Measurements from ENCODE around the gene GNL1. TPM values are rescaled to one million over a fixed set of nuclear protein-coding genes. Genes with fewer than 3 reads are reported as not detected.

GNL1 gene
- total and polyA plus RNA-seq, 2 donors (not counting 1 experiment from before 2014, with no cell fraction given), result 36.0 to 107 TPM

DNA sequence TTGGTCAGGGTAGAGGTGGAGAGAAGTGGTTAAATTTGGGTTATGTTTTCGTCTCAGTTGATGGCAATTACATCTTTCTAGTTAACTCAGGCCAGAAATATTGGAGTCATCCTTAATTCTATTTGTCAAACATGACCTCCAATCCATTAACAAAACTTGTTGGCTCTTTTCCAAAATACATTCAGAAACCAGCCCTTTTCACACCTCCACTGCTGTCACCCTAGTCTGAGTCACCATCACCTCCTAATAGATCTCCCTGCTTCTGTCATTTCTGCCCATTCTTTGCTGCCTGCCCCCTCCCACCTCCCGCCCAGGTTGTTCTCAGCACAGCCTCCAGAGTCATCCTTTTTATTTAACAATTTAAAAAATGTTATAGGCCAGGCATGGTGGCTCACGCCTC lies 12.0 kb upstream of the GNL1 start:
- Histone ChIP-seq H3K27me3 (replicated peaks in 1 of 4; ENCODE audit: control extremely low read depth in 1 of 4, control insufficient read depth in 3 of 4, insufficient read depth in 4 of 4, low read length in 3 of 4) (no peaks in the 10 kb centered on the region), H3K36me3 (replicated peaks in 1 of 2; ENCODE audit: control extremely low read depth in 1 of 2, control insufficient read depth in 1 of 2, extremely low read depth in 1 of 2, insufficient read depth in 2 of 2, low read length in 1 of 2) (no peaks in the 10 kb centered on the region), H3K4me1 (ENCODE audit: control insufficient read depth in 2 of 2, insufficient read depth in 2 of 2, low read length in 2 of 2) (peaks cover 21 to 26% of the 10 kb centered on the region in 2 donors), H4K20me1 (ENCODE audit: control insufficient read depth, insufficient read depth, low read length, poor library complexity, severe bottlenecking) (peaks cover 15% of the 10 kb centered on the region), H3K9me3 (ENCODE audit: control extremely low read depth in 1 of 3, control insufficient read depth in 2 of 3, insufficient read depth in 1 of 3, low read length in 2 of 3) (no peaks in the 10 kb centered on the region), H3K4me3 (ENCODE audit: control extremely low read depth in 1 of 5, extremely low read depth in 1 of 5, insufficient read depth in 1 of 5, low read depth in 2 of 5, low read length in 4 of 5) (no peak overlapping the region), H3K9ac (ENCODE audit: low read length) (no peak overlapping the region), H2AFZ (ENCODE audit: insufficient read depth, low read depth, low read length, poor library complexity, severe bottlenecking) (no peak overlapping the region), H3K79me2 (ENCODE audit: control insufficient read depth, insufficient read depth, low read length) (peaks cover 43% of the 10 kb centered on the region), H3K4me2 (replicated peaks; ENCODE audit: low read depth, low read length, poor library complexity, severe bottlenecking) (no peak overlapping the region), H3K27ac (ENCODE audit: low read length in 2 of 2) (no peak overlapping the region)
- TF ChIP-seq, protein P1, sequence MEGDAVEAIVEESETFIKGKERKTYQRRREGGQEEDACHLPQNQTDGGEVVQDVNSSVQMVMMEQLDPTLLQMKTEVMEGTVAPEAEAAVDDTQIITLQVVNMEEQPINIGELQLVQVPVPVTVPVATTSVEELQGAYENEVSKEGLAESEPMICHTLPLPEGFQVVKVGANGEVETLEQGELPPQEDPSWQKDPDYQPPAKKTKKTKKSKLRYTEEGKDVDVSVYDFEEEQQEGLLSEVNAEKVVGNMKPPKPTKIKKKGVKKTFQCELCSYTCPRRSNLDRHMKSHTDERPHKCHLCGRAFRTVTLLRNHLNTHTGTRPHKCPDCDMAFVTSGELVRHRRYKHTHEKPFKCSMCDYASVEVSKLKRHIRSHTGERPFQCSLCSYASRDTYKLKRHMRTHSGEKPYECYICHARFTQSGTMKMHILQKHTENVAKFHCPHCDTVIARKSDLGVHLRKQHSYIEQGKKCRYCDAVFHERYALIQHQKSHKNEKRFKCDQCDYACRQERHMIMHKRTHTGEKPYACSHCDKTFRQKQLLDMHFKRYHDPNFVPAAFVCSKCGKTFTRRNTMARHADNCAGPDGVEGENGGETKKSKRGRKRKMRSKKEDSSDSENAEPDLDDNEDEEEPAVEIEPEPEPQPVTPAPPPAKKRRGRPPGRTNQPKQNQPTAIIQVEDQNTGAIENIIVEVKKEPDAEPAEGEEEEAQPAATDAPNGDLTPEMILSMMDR (IDR thresholded peaks at IDR 0.05), result no peak
- TF ChIP-seq EZH2 (IDR thresholded peaks at IDR 0.05; ENCODE audit: borderline replicate concordance, insufficient read depth, low read depth, low read length, poor library complexity, severe bottlenecking), result no peak
- no peaks in the 10 kb centered on the region for H3K27me3 Mint-ChIP-seq
- no peak overlapping the region for H3K27ac Mint-ChIP-seq
- intact Hi-C loops (cut with micrococcal nuclease), result no loop called here
- 100% methylated on average over 2 of the region's 3 CpGs for WGBS (ENCODE audit: insufficient coverage)
- no peak for ATAC-seq (ENCODE audit: low read depth)
- ChIA-PET CTCF (no interaction called here), POLR2A (no interaction called here)
- DNase-seq, result no peak
- H3K9me3 Mint-ChIP-seq (ENCODE audit: insufficient read depth), result no peaks in the 10 kb centered on the region
- H3K4me1 Mint-ChIP-seq, result peaks cover 37% of the 10 kb centered on the region
- H3K4me3 Mint-ChIP-seq, result no peak overlapping the region

DNA sequence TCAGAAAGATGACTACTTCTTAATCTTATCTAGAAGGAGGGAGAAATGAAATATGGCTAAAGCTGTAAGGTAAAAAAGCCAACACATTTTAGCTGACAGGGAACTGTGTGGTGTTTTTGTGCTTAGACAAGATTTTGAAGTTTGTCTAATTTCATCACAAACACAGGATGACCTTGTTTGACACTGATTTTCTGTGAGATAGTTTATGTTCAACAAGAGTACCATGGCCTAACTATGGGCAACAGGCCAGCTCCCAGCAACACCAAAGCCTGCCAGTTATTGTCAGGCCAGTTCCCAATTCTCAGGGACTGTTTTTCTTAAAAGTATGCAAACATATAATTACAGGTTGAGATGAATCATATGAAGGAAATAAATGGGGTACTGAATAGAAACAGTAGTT lies 9.5 kb upstream of the GNL1 start:
- Mint-ChIP-seq H3K4me3 (no peak overlapping the region), H3K27me3 (no peaks in the 10 kb centered on the region), H3K27ac (no peak overlapping the region), H3K9me3 (ENCODE audit: insufficient read depth) (no peaks in the 10 kb centered on the region), H3K4me1 (peaks cover 14% of the 10 kb centered on the region)
- Histone ChIP-seq H3K4me3 (ENCODE audit: control extremely low read depth in 1 of 5, extremely low read depth in 1 of 5, insufficient read depth in 1 of 5, low read depth in 2 of 5, low read length in 4 of 5) (no peak overlapping the region), H3K4me1 (ENCODE audit: control insufficient read depth in 2 of 2, insufficient read depth in 2 of 2, low read length in 2 of 2) (peaks cover 6 to 9% of the 10 kb centered on the region in 2 donors), H3K79me2 (ENCODE audit: control insufficient read depth, insufficient read depth, low read length) (peaks cover 33% of the 10 kb centered on the region), H4K20me1 (ENCODE audit: control insufficient read depth, insufficient read depth, low read length, poor library complexity, severe bottlenecking) (no peaks in the 10 kb centered on the region), H3K4me2 (replicated peaks; ENCODE audit: low read depth, low read length, poor library complexity, severe bottlenecking) (no peak overlapping the region), H3K27ac (ENCODE audit: low read length in 2 of 2) (no peak overlapping the region), H3K27me3 (replicated peaks in 1 of 4; ENCODE audit: control extremely low read depth in 1 of 4, control insufficient read depth in 3 of 4, insufficient read depth in 4 of 4, low read length in 3 of 4) (no peaks in the 10 kb centered on the region), H3K36me3 (replicated peaks in 1 of 2; ENCODE audit: control extremely low read depth in 1 of 2, control insufficient read depth in 1 of 2, extremely low read depth in 1 of 2, insufficient read depth in 2 of 2, low read length in 1 of 2) (peaks cover 0 to 14% of the 10 kb centered on the region in 2 experiments), H2AFZ (ENCODE audit: insufficient read depth, low read depth, low read length, poor library complexity, severe bottlenecking) (no peak overlapping the region), H3K9ac (ENCODE audit: low read length) (no peak overlapping the region), H3K9me3 (ENCODE audit: control extremely low read depth in 1 of 3, control insufficient read depth in 2 of 3, insufficient read depth in 1 of 3, low read length in 2 of 3) (no peaks in the 10 kb centered on the region)
- intact Hi-C loops (cut with micrococcal nuclease), result no loop called here
- DNase-seq (no peak), ATAC-seq (ENCODE audit: low read depth) (no peak)
- no peak for TF ChIP-seq EZH2 (IDR thresholded peaks at IDR 0.05; ENCODE audit: borderline replicate concordance, insufficient read depth, low read depth, low read length, poor library complexity, severe bottlenecking)
- TF ChIP-seq, protein P1 (IDR thresholded peaks at IDR 0.05), result no peak
- CTCF ChIA-PET, result interaction anchor here (0.9 to 3.6 kb wide), 7 partner anchors 15 to 164 kb away, joined by 3 to 15 read pairs (median 4); no protein-coding TSS in a partner anchor
- POLR2A ChIA-PET, result interaction anchor here (0.6 to 1.5 kb wide), 2 partner anchors 9 to 64 kb away, joined by 4 to 5 read pairs; partner anchors contain the start of gene PRR3

Data from B cell (primary cell).